Measurements from ENCODE around the gene FAM219A.

Gene FAM219A

GRCh38 chr9:34378376-34379060, 79.9 kb downstream of the FAM219A start:
- Mint-ChIP-seq H3K4me3 (no peak overlapping the region), H3K4me1 (peaks cover 25 to 38% of the 10 kb centered on the region in 2 donors), H3K9me3 (no peaks in the 10 kb centered on the region), H3K36me3 (no peaks in the 10 kb centered on the region), H3K27me3 (peaks cover 7 to 9% of the 10 kb centered on the region in 2 donors), H3K27ac (no peak overlapping the region)
- ATAC-seq (replicated peaks) (no peak), DNase-seq (no peak)

- DNase-seq = no peak
- Mint-ChIP-seq H3K9me3 (no peaks in the 10 kb centered on the region), H3K4me3 (peak overlapping the region; percentile 84 to 89), H3K27me3 (peaks cover 7 to 9% of the 10 kb centered on the region in 2 donors), H3K4me1 (peaks cover 25 to 32% of the 10 kb centered on the region in 2 donors), H3K27ac (no peak overlapping the region), H3K36me3 (no peaks in the 10 kb centered on the region)
- no peak for ATAC-seq (replicated peaks)
Measured at GRCh38 chr9:34377404-34377746, 81.0 kb downstream of the FAM219A start.

- H3K9me3 Mint-ChIP-seq = no peaks in the 10 kb centered on the region
- no peak within 1 kb of the TSS for H3K27ac Mint-ChIP-seq
- peaks cover 7 to 9% of the 10 kb centered on the region in 2 donors for H3K27me3 Mint-ChIP-seq
- ATAC-seq (replicated peaks) = peak; percentile 86 to 89
- H3K36me3 Mint-ChIP-seq = no peaks in the 10 kb centered on the region
- peak; percentile 97 for DNase-seq
- peaks cover 25 to 32% of the 10 kb centered on the region in 2 donors for H3K4me1 Mint-ChIP-seq
- H3K4me3 Mint-ChIP-seq = peak within 1 kb of the TSS; percentile 84 to 89
Measured at GRCh38 chr9:34376596-34377403, 81.6 kb downstream of the FAM219A start, which contains the start of gene MYORG. TSS of gene MYORG (minus strand) at chr9:34376898. CDS start at chr9:34372943, 3,955 bp downstream.

- H3K27me3 Mint-ChIP-seq = peaks cover 1 to 3% of the 10 kb centered on the region in 2 donors
- peaks cover 3% of the 10 kb centered on the region in 2 donors for H3K36me3 Mint-ChIP-seq
- no peak overlapping the region for H3K27ac Mint-ChIP-seq
- peak overlapping the region; percentile 84 to 89 for H3K4me3 Mint-ChIP-seq
- ATAC-seq (replicated peaks) = peak; percentile 25 to 30
- DNase-seq = no peak
- peaks cover 0 to 3% of the 10 kb centered on the region in 2 donors for H3K9me3 Mint-ChIP-seq
- peaks cover 19 to 27% of the 10 kb centered on the region in 2 donors for H3K4me1 Mint-ChIP-seq
Measured at GRCh38 chr9:34375901-34376595, 82.3 kb downstream of the FAM219A start.

GRCh38 chr9:34374905-34375552, 83.3 kb downstream of the FAM219A start:
- Mint-ChIP-seq H3K27ac (no peak overlapping the region), H3K9me3 (peaks cover 0 to 4% of the 10 kb centered on the region in 2 donors), H3K36me3 (peaks cover 3 to 5% of the 10 kb centered on the region in 2 donors), H3K4me3 (no peak overlapping the region), H3K27me3 (no peaks in the 10 kb centered on the region), H3K4me1 (peaks cover 14 to 18% of the 10 kb centered on the region in 2 donors)
- no peak for DNase-seq
- ATAC-seq (replicated peaks) = no peak

- no peak overlapping the region for H3K4me3 Mint-ChIP-seq
- DNase-seq (no peak), ATAC-seq (replicated peaks) (no peak)
- H3K27ac Mint-ChIP-seq = no peak overlapping the region
- peaks cover 0 to 4% of the 10 kb centered on the region in 2 donors for H3K9me3 Mint-ChIP-seq
- H3K36me3 Mint-ChIP-seq = peaks cover 3 to 5% of the 10 kb centered on the region in 2 donors
- no peaks in the 10 kb centered on the region for H3K27me3 Mint-ChIP-seq
- H3K4me1 Mint-ChIP-seq = peaks cover 9 to 11% of the 10 kb centered on the region in 2 donors
Measured at GRCh38 chr9:34374339-34374738, 84.0 kb downstream of the FAM219A start.

GRCh38 chr9:34373749-34374148, 84.6 kb downstream of the FAM219A start:
- Mint-ChIP-seq H3K27ac (no peak overlapping the region), H3K4me1 (peaks cover 6 to 7% of the 10 kb centered on the region in 2 donors), H3K27me3 (no peaks in the 10 kb centered on the region), H3K4me3 (no peak overlapping the region), H3K9me3 (peaks cover 0 to 4% of the 10 kb centered on the region in 2 donors), H3K36me3 (peaks cover 4 to 7% of the 10 kb centered on the region in 2 donors)
- ATAC-seq (replicated peaks) (no peak), DNase-seq (no peak)

- Mint-ChIP-seq H3K4me1 (peaks cover 6 to 7% of the 10 kb centered on the region in 2 donors), H3K9me3 (peaks cover 0 to 7% of the 10 kb centered on the region in 2 donors), H3K4me3 (peak overlapping the region in 1 of 2 donors; percentile 2), H3K27ac (no peak overlapping the region), H3K36me3 (peaks cover 13 to 16% of the 10 kb centered on the region in 2 donors), H3K27me3 (no peaks in the 10 kb centered on the region)
- ATAC-seq (replicated peaks) (no peak), DNase-seq (no peak)
Measured at GRCh38 chr9:34372467-34373011, 85.8 kb downstream of the FAM219A start.

- ATAC-seq (replicated peaks) = no peak
- Mint-ChIP-seq H3K4me3 (no peak overlapping the region), H3K27me3 (no peaks in the 10 kb centered on the region), H3K9me3 (peaks cover 4 to 8% of the 10 kb centered on the region in 2 donors), H3K4me1 (peaks cover 4 to 7% of the 10 kb centered on the region in 2 donors), H3K36me3 (peaks cover 19% of the 10 kb centered on the region in 2 donors), H3K27ac (no peak overlapping the region)
- DNase-seq = no peak
Measured at GRCh38 chr9:34371886-34372466, 86.4 kb downstream of the FAM219A start.

- H3K9me3 Mint-ChIP-seq = peaks cover 9 to 11% of the 10 kb centered on the region in 2 donors
- H3K36me3 Mint-ChIP-seq = peaks cover 23 to 24% of the 10 kb centered on the region in 2 donors
- no peaks in the 10 kb centered on the region for H3K27me3 Mint-ChIP-seq
- no peak for ATAC-seq (replicated peaks)
- no peak overlapping the region for H3K27ac Mint-ChIP-seq
- peaks cover 4 to 5% of the 10 kb centered on the region in 2 donors for H3K4me1 Mint-ChIP-seq
- DNase-seq = no peak
- H3K4me3 Mint-ChIP-seq = peak overlapping the region in 1 of 2 donors; percentile 58
Measured at GRCh38 chr9:34370970-34371880, 87.1 kb downstream of the FAM219A start.

GRCh38 chr9:34370335-34370969, 87.9 kb downstream of the FAM219A start:
- DNase-seq (no peak), ATAC-seq (replicated peaks) (no peak)
- Mint-ChIP-seq H3K4me1 (no peaks in the 10 kb centered on the region), H3K27ac (no peak overlapping the region), H3K36me3 (peaks cover 23 to 24% of the 10 kb centered on the region in 2 donors), H3K27me3 (no peaks in the 10 kb centered on the region), H3K9me3 (peaks cover 9 to 11% of the 10 kb centered on the region in 2 donors), H3K4me3 (no peak overlapping the region)

GRCh38 chr9:34369636-34370035, 88.7 kb downstream of the FAM219A start:
- Mint-ChIP-seq H3K27me3 (no peaks in the 10 kb centered on the region), H3K36me3 (peaks cover 23 to 24% of the 10 kb centered on the region in 2 donors), H3K27ac (no peak overlapping the region), H3K9me3 (peaks cover 9 to 11% of the 10 kb centered on the region in 2 donors), H3K4me1 (no peaks in the 10 kb centered on the region), H3K4me3 (no peak overlapping the region)
- ATAC-seq (replicated peaks) (no peak), DNase-seq (no peak)

Data from stimulated activated naive B cell treated with anti-CD40 and anti-IgM and Interleukin-4, amounts not matched to agents 10 μg/mL and 1 μg/mL and 100 μg/mL, for 72 hours (primary cell).